HT-29 (cell line): ENCODE measurements around the gene MTFP1. TPM values are rescaled to one million over a fixed set of nuclear protein-coding genes. Genes with fewer than 3 reads are reported as not detected.
"Not testable (repeated sequence)": the region's sequence is repeated elsewhere in the genome, so short reads cannot be mapped to it uniquely, and the experiment has no call there.

Experiments
- DNase-seq: peaks from one replicate; pipeline ENCODE4 v3.0.0-alpha.2; 2015; ENCODE audit warnings: low spot score
- total RNA-seq: library from RNA; depleted of rRNA; stranded (reverse); fragments of >200 nt; shearing (Covaris generic); gene quantifications from 2 replicates; pipeline ENCODE4 v1.2.3, GENCODE V29; 2014; rRNA removed

The MTFP1 gene, protein sequence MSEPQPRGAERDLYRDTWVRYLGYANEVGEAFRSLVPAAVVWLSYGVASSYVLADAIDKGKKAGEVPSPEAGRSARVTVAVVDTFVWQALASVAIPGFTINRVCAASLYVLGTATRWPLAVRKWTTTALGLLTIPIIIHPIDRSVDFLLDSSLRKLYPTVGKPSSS
- 43.7 and 46.8 TPM in 2 replicates for total RNA-seq

DNA sequence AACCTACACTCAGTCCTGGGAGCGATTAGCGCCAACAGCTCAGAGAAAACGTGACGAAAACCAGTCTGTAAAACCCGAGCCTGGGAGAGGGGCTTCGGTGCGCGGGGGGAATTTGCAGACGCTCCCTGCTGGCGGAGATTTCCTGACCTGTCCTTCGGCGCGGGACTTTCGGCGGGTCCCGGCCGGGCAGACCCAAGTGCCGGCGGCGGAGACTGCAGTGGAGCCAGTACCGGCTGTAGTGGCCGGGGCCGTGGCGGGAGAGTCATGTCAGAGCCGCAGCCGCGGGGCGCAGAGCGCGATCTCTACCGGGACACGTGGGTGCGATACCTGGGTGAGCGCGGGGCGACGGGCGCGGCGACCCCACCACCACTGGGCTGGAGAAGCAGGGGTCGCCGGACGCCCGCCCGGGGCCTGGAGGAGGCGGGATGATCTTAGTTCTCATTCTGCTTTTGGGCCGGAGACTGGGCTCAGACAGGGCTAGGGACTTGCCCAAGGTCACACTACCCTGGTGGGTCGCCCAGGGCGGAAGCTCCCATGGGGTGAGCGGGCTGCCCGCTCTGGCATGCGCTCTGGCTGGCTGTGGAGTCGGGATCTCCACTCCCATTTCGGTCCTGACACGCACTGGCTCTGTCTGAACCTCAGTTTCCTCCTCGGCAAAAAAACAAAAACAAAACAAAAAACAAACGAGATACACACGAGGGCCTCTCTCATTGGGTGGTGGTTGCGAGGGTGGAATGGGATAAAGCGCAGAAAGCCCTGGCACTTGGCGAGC is at the start of gene MTFP1:
MTFP1 (plus strand) TSS at position 153 of the 772 bp plus-strand sequence; CDS start at position 265, 112 bp downstream.
- DNase-seq, result peak; percentile 55

DNA sequence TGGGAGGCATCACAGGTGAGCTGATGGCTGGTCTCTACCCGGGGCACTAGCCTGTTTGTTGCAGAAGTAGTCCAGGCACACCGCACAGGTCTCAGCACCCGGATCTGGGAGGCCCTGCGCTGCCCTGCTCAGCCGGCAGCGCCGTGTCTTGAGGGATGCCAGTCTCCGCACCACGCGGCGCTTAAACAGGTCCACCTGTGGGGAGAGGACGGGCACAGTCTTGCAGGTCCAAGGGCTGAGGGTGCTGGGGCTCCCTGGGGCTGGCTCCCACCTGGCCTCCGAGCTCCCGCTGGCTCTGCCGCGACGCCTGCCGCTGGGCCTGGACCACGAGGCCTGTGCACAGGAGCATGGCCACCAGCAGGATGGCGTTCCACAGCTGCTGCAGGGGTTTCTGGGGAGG is 45.6 kb upstream of the MTFP1 start:
- DNase-seq, result no peak

DNA sequence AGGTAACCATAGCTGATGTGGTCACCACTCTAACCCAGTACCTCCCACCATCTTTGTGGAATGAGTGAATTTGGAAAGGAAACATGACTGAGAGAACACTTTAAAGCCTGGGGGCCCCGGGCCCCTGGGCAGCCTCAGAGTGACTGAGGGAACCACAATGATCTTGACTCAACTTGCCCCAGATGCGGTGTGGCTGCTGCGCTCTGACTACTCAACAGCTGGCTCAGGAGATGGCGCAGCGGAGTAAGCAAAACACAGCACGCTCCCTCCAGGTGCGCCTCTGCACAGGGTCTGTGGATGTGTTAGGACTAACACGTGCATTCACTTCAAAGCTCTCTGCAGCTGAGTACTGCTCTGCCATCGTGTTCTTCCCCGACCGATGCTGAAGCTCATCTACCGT is 44.3 kb upstream of the MTFP1 start:
- DNase-seq, result no peak

DNA sequence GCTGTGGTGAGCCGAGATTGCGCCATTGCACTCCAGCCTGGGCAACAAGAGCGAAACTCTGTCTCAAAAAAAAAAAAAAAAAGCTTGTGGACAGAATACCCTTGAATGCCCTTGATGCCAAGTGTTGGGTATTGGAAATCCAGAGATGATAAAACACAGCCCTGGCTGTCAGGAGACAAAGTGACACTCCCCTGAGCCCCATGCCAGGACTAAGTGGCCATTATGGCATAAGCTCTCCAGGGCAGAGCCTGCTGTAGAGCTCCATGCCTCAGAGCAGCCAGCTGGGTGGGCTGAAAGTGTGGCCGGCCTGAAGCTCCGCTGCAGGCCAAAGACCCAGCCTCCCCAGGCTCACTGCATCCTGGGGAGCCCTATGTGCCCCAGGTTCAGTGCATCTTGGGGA is 43.2 kb upstream of the MTFP1 start:
- no peak for DNase-seq

DNA sequence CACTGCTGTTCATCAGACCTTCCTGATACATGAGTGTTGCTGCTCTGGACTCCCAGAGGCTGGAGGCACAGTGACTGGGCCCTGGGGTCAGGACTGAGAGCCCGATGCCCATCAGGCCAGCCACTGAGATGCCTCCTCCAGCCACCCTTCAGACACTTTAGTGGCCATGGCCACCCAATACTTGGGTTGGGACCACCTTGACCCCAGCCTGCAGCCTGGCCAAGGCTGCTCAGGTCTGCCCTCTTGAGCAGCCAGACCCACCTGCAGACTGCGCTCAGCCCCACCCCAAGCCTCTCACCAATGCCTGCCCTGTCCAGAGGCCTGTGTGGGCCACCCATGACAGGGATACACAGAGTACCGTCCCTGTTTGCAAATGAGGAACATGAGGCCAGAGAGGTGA is 42.5 kb upstream of the MTFP1 start:
- DNase-seq, result no peak

DNA sequence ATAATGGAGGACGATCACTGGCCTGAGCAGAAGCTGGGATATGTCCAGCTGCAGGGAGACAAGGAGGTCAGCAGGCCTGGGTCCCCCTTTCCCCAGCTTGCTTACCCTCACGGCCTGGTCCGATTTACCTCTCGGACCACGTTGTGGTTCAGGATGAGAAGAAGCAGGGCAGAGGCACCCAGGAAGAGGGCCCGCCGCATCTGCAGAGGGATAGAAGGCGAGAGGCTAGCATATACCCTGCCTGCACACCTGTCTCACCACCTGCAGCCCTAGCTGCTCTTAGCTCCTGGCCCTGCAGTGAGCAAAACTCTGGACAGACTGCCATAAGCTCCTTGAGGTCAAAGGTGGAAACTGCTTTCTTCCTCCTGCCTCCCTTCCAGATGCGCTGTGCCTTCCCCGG is 39.6 kb upstream of the MTFP1 start:
- DNase-seq, result no peak

DNA sequence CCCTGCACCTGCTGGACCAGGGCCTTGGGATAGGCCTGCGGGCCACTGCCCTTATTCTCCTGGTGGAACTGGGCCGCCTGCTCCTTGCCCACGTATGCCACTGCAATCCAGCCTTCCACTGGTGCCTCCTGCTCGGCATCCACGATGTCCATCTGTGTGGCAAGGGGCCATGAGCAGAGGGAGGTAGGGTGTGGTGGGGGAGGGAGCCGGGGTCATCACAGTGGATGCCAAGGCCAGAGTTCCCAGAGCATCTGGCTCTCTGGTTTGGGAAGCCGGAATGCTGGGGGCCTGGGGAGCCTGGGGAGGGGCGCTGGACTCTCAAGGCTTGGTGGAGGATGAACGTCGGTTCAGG is 39.0 kb upstream of the MTFP1 start:
- DNase-seq, result no peak

DNA sequence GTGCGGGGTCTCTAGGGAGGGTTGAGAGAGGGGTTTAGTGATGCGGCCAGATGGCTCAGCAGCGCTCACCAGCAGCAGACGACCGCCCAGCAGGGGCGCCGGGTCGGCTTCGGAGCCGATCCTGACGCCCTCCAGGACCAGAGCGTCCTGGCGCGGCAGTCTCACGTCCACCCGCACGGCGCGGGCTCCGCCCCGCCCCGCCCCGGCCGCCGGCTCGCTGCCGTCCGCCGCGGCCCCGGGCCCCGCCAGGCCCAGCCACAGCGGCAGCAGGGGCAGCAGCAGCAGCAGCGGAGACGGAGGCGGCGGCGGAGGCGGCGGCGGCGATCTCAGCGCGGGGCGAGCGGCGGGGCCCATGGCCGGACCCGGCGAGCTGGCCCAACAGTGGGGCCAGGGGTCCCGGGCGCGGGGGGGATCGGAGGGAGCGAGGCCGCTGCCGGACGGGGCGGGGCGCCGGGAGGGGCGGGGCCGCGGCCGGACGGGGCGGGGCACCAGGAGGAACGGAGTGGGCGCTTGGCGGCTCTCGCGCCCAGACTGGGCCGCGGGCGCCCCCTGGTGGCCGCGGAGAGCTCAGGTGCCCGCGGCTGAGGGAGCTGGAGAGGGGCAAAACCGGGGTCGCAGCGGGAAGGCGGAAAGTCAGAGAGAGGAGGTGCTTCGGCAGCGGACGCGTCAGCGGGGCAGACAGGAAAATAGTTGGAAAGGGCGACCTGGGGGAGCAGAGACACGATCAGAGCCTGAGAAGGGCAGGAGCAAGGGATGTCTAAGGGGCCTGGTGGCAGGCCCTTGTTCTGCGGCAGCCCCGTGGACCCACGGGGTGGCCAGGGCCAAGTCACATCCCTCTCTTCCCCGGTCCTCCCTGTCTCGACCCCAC is 38.4 kb upstream of the MTFP1 start, which contains the start of gene RNF215:
RNF215 (minus strand) TSS at position 452 of the 868 bp plus-strand sequence; CDS start at position 354, 98 bp downstream.
- DNase-seq, result peak; percentile 73

DNA sequence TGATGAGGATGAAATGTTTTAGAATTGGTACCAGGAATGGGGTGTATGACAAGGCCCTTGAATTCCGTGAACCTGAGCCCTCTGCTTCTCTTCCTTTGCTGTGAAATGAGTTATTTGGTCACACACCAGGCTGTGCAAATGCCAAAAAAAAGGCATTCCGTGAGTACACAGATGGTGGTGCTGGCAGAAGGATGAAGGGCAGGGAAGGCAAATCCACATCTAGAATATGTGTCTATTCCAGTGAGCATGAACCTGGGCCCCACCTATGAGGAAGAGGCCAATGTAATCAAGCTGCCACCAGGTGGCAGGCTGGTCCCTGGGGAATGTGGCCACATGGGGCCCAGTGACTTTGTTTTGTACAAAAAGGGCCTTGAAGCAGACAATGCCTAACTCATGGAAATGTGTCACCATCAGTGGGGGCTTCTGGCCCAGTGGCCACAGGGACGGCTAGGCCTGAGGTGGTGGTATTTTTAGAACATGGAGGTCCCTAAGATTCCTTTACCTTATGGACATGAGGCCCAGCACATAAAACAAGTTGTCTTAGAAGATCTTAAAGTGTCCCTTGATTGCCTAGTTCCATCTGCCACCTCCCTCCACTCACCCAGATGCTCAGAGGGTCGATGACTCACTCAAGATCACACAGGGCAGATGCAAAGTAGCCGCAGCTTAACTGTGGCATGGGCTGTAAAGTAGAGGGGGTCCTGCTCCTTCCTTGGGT is 34.4 kb upstream of the MTFP1 start:
- peak; percentile 80 for DNase-seq

DNA sequence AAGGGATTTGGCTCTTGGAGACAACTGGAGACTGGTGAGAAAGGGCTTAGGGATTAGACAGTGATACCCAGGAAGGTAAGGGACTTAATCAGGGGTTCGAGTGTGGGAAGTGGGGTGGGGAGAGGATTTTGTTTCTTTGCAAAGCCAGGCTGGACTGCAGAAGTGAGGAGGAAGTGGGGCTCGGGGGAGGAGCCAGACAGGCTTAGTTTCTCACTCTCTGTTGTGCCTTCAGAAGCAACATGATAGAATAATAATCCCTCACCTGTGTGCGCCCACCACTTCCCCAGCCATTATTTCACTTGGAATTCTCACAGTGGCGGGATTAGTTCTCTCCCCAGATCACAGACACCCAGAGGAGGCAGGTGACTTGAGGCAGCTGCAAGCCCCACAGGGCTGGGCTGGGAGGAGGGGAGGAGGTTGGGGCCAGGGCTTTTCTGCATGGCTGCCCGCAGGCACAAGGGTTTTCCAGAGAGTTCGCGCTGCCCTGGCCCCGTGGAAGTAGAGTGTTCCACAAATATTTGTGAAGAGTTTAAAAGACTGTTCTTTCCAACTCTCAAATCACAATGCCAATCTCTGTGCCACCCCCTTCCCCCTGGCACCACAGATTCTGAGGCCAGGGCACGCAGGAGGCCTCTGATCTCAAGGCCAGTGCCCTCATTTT is 32.8 kb upstream of the MTFP1 start:
- DNase-seq, result no peak

DNA sequence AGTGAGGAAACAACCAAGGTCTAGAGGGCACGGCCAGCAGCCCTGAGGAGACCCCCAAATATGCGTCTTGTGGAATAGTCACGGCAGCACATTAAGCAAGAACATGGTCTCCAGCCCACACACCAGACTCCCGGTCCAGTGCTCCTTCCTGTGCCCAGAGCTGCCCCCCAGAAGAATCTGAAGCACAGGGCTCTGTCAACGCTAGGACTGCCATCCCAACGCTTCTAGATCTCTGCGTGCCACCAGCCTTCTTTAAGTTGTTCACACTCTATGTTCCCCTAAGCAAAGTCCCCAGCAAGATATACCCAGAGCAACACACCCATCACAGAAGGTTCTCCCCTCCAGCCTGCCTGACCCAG is 32.3 kb upstream of the MTFP1 start:
- DNase-seq, result no peak

DNA sequence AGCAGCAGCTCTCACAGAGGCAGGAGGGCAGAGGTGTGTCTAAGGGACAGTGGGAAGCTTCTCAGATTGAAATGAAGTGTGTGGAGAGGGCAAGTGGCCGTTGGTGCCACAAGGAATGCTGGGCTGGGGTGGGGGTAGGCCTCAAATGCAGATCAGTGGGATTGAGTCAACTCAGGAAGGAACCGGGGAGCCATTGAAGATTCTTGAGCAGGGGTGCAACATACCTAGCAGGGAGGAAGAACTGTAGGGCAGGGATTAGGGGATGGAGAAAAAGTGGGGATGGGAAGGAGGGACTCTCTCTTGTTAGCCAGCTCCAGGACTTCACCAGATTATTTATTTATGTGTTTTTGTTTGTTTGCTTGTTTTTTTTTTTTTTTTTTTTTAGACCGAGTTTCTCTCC is 31.7 kb upstream of the MTFP1 start:
- DNase-seq, result no peak

DNA sequence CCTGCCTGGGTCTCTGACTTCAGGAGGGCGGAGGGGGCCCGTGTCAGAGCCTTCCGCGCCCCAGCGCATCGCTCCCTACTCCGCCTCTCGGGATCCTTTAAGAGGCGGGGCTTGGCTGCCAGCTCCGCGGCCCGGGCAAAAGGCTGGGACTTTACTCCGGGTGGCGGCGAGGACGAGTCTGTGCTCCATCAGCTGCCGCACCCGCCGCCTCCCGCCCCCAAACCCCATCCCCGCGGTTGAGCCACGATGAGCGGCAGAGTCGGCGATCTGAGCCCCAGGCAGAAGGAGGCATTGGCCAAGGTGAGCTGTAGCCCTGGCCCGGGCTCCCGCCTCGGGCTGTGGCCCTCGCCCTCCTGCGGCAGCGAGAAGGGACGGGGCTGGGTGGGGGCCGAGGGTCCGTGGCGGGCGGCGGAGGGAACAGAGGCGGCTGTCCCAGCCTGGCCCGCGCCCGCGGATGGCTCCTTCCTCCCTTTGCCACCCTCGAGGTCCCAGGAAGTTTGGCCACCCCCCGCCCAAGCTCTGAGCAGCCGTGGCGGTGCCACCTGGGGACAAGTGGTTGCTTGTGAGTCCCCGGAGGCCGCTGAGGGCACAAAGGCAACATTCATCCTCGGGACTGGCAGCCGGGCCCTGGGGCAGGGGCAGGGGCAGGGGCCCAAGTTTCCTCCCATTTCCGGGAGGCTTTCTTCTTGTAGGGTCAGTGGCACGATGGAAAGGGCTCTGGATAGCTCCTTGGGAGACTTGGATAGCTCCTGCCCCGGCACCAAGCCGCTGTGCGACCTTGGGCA is 28.5 kb upstream of the MTFP1 start, which contains the start of gene SEC14L2:
SEC14L2 (plus strand) TSS at position 148 of the 785 bp plus-strand sequence; CDS start at position 247, 99 bp downstream.
- DNase-seq, result peak; percentile 37

DNA sequence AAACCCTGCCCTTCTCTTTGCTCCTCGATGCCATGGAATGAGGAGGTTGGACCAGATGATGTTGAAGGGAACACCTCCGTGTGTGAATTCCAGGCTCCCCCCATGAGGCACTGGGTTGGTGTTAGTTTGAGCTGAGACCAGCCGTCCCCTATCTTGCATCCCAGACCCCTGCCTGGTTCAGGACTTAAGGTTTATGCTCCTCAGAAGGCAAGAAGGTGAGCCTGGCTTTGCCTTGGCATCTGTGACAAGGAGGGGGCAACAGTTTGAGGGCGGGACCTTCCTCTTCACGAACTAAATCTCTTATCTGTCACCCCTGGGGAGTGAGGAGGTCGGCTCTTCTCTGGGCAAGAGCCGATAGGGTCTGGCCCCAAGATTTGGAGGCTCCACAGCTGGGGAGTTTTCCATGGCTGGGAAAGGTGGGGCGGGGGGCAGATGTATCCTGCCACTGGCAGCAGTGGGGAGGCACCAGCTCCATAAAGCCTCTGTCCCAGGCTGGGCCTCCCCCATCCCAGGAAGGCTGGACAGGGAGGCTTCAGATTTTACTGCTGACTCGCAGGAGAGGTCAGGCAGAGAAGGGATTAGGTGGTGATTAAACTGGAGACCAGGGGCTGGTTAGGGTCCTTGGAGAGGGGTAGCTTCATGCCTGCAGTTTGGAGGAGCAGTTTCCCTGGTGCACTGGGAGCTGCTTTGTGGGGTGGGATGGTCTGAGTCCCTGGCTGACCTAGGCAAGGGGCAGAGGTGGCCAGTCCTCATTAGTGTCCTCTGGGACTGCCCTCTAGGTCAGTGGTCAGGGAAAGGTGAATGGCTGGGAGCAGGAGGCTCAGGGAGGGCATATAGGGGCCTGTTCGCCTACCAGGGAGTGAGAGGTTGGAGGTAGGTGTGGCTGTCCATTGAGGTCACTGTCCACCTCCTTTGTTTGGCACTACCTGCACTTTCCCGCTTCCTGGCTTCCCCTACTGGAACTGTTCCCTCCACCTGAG is 27.6 kb upstream of the MTFP1 start:
- no peak for DNase-seq

DNA sequence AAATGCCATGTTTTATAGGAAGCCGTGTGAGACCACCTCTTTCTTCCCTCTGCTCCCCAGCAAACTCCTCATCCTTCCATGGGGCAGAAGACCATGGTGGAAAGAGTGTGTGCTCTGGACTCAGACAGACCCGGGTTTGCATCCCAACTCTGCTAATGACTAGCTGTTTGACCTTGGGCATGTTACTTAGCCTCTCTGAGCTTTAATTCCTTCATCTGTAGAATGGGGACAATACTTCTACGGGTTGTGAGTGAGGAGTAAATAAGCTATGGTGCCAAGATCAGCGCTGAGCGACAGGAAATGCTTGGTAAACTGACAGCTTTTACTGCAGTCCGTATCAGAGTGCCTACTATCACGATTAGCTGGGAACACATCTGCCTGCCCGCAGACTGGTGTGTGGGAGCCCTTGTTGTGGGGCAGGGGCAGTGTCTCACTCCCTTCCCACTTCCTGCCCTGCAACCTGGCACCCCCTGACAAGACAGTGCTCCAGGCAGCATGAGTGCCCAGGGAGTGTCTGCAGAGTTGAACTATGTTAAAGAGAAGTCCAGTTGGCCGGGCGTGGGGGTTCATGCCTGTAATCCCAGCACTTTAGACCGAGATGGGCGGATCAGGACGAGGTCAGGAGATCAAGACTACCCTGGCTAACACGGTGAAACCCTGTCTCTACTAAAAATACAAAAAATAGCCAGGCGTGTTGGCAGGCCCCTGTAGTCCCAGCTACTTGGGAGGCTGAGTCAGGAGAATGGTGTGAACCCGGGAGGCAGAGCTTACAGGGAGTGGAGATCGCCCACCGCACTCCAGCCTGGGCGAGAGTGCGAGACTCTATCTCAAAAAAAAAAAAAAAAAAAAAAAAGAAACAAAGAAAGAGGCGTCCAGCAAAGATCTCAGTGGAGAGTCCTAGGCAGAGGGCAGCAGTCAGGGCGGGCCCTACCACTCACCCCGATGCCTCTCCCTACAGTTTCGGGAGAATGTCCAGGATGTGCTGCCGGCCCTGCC is 26.6 kb upstream of the MTFP1 start:
- no peak for DNase-seq

DNA sequence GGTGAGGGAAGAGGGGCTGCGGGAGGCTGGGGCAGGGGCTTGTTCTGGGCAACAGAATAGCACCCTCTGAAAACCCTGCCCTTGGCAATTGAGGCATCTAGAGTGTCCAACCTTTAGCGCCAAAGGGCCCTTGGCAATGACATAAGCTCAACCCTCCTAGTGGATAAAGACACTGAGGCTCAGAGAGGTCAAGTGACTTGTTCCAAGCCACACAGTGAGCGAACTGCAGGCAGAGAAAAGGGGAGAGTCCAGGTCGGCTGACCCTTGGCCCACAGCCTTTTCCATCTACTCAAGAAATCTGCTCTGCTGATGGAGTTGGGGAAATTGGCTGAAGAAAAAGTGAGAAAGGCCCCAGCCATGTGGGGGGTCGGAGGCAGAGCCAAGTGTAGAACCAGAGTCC is 25.9 kb upstream of the MTFP1 start:
- no peak for DNase-seq

DNA sequence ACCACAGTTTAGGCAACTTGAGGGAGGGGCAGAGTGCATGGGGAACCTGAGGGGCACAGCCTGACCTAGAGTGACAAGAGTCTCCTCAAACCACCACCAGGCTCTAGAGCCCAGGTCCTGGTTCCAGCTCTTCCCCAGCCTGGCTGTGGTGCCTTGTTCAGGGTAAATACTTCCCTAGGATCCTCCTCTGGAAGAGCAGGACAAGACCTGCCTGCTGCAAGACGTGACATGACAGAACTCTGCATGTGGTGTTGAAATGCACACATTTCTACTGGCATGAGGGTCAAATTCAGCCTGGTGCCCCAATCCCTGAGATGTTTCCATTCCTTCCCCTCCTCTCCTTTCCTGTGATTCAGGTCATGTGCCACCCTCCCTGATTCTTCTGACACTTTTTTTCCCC is 25.4 kb upstream of the MTFP1 start:
- DNase-seq, result no peak

DNA sequence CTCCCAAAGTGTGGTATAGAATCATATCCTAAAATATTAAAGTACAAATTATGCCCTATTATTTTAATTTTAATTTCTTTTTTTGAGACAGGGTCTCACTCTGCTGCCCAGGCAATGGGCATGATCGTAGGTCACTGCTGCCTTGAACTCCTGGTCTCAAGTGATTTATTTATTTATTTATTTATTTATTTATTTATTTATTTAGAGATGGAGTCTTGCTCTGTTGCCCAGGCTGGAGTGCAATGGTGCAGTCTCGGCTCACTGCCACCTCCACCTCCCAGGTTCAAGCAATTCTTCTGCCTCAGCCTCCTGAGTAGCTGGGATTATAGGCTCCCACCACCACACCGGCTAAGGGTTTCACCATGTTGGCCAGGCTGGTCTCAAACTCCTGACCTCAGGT is 24.5 kb upstream of the MTFP1 start:
- not testable (repeated sequence) for DNase-seq
